ENCODE data around the gene ANKZF1. TPM values are rescaled to one million over a fixed set of nuclear protein-coding genes. Genes with fewer than 3 reads are reported as not detected.
"Not testable (repeated sequence)": the region's sequence is repeated elsewhere in the genome, so short reads cannot be mapped to it uniquely, and the experiment has no call there.

The ANKZF1 gene
- polyA plus RNA-seq, 3 donors = 51.6 to 94.0 (median 62.8) TPM

- peak in 3 of 11 donors; percentile 44 to 80 (median 45) for DNase-seq (ENCODE audit: extremely low read depth in 1 of 11, low read depth in 9 of 11, low spot score in 4 of 11)
Measured at GRCh38 chr2:219249203-219249980, 19.8 kb downstream of the ANKZF1 start.

GRCh38 chr2:219250049-219250781 is 20.6 kb downstream of the ANKZF1 start:
- DNase-seq (ENCODE audit: extremely low read depth in 1 of 11, low read depth in 9 of 11, low spot score in 4 of 11) = no peak

- DNase-seq (ENCODE audit: extremely low read depth in 1 of 11, low read depth in 9 of 11, low spot score in 4 of 11) = no peak
Measured at GRCh38 chr2:219251656-219252055, 22.1 kb downstream of the ANKZF1 start.

GRCh38 chr2:219252084-219252483 is 22.5 kb downstream of the ANKZF1 start:
- DNase-seq (ENCODE audit: extremely low read depth in 1 of 11, low read depth in 9 of 11, low spot score in 4 of 11) = no peak

- no peak for DNase-seq (ENCODE audit: extremely low read depth in 1 of 11, low read depth in 9 of 11, low spot score in 4 of 11)
Measured at GRCh38 chr2:219252570-219252899, 22.9 kb downstream of the ANKZF1 start.

- no peak for DNase-seq (ENCODE audit: extremely low read depth in 1 of 11, low read depth in 9 of 11, low spot score in 4 of 11)
Measured at GRCh38 chr2:219252900-219253752, 23.5 kb downstream of the ANKZF1 start, which contains the start of gene TUBA4B. TUBA4B (plus strand) TSS chr2:219253243; CDS start chr2:219253408, 165 bp downstream.

- DNase-seq (ENCODE audit: extremely low read depth in 1 of 11, low read depth in 9 of 11, low spot score in 4 of 11) = no peak
Measured at GRCh38 chr2:219253753-219254589, 24.4 kb downstream of the ANKZF1 start, which contains the start of gene TUBA4A. TUBA4A (minus strand) TSS chr2:219253918; CDS start chr2:219253858, 60 bp downstream.

GRCh38 chr2:219254590-219255201 is 25.1 kb downstream of the ANKZF1 start:
- DNase-seq (ENCODE audit: extremely low read depth in 1 of 11, low read depth in 9 of 11, low spot score in 4 of 11) = no peak

GRCh38 chr2:219258942-219259341 is 29.3 kb downstream of the ANKZF1 start:
- DNase-seq (ENCODE audit: extremely low read depth in 1 of 11, low read depth in 9 of 11, low spot score in 4 of 11) = not testable (repeated sequence)

GRCh38 chr2:219261024-219261855 is 31.6 kb downstream of the ANKZF1 start:
- no peak for DNase-seq (ENCODE audit: extremely low read depth in 1 of 11, low read depth in 9 of 11, low spot score in 4 of 11)

- DNase-seq (ENCODE audit: extremely low read depth in 1 of 11, low read depth in 9 of 11, low spot score in 4 of 11) = no peak
Measured at GRCh38 chr2:219266232-219266631, 36.6 kb downstream of the ANKZF1 start.

GRCh38 chr2:219266886-219267285 is 37.3 kb downstream of the ANKZF1 start:
- DNase-seq (ENCODE audit: extremely low read depth in 1 of 11, low read depth in 9 of 11, low spot score in 4 of 11) = no peak

- no peak for DNase-seq (ENCODE audit: extremely low read depth in 1 of 11, low read depth in 9 of 11, low spot score in 4 of 11)
Measured at GRCh38 chr2:219268294-219268693, 38.7 kb downstream of the ANKZF1 start.

GRCh38 chr2:219269362-219270054 is 39.9 kb downstream of the ANKZF1 start:
- DNase-seq (ENCODE audit: extremely low read depth in 1 of 11, low read depth in 9 of 11, low spot score in 4 of 11) = peak in 1 of 11 donors; percentile 72

- no peak for DNase-seq (ENCODE audit: extremely low read depth in 1 of 11, low read depth in 9 of 11, low spot score in 4 of 11)
Measured at GRCh38 chr2:219270055-219270372, 40.4 kb downstream of the ANKZF1 start.

- DNase-seq (ENCODE audit: extremely low read depth in 1 of 11, low read depth in 9 of 11, low spot score in 4 of 11) = no peak
Measured at GRCh38 chr2:219271021-219271420, 41.4 kb downstream of the ANKZF1 start.

- no peak for DNase-seq (ENCODE audit: extremely low read depth in 1 of 11, low read depth in 9 of 11, low spot score in 4 of 11)
Measured at GRCh38 chr2:219272356-219272755, 42.8 kb downstream of the ANKZF1 start.

Measured in renal cortex interstitium (tissue), 11 donors.